Stimulated activated memory B cell treated with anti-CD40 and anti-IgM and Interleukin-4, amounts not matched to agents 10 μg/mL and 1 μg/mL and 100 μg/mL, for 72 hours (primary cell): ENCODE results near the gene TXNIP.

ENCODE experiments used
- ATAC-seq: fragments of 150-1000 bp; cut with Tn5 transposase; 2 replicates; pipeline ENCODE4 v1.10.0; 2021
- H3K27ac Mint-ChIP-seq: one replicate; pipeline ENCODE4 v1.8.0; 2022; ENCODE audit warnings: mild to moderate bottlenecking, mixed read lengths
- H3K27me3 Mint-ChIP-seq: one replicate; pipeline ENCODE4 v1.8.0; 2022; ENCODE audit warnings: mixed read lengths
- H3K36me3 Mint-ChIP-seq: one replicate; pipeline ENCODE4 v1.8.0; 2022; ENCODE audit warnings: mixed read lengths
- H3K4me1 Mint-ChIP-seq: one replicate; pipeline ENCODE4 v1.8.0; 2022; ENCODE audit warnings: mixed read lengths
- H3K4me3 Mint-ChIP-seq: one replicate; pipeline ENCODE4 v1.8.0; 2022; ENCODE audit warnings: mild to moderate bottlenecking, moderate library complexity, mixed read lengths
- H3K9me3 Mint-ChIP-seq: one replicate; pipeline ENCODE4 v1.8.0; 2022; ENCODE audit warnings: mixed read lengths

Gene TXNIP

DNA sequence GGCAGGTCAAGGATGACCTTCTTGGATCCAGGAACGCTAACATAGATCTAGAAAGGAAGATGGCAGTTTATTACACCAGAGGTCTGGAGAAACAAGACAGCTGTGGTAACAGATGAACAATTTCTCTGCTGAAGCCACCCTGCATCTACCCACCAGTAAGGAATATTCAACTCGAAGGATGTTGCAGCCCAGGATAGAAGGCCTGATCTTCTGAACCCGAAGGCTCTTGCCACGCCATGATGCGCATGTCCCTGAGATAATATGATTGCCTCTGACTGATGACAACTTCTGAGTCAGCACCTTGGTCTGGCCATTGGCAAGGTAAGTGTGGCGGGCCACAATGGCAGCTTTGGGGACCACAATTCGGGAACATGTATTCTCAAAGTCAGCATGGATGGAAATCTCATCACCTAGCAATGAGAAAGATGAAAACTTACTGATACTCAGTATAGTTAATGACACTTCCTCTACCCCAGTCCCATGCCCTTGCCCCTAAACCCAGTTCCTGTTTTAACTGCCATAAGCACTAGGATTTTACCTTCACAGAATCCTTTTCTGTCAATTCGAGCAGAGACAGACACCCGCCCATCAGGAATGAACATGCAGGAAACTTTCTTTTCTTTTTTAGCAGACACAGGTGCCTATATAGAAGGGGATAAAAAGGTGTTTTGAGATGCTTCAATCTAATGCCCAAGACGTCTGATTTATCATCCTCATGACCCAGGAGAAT lies 1.8 kb downstream of the TXNIP start:
- no peak for ATAC-seq

DNA sequence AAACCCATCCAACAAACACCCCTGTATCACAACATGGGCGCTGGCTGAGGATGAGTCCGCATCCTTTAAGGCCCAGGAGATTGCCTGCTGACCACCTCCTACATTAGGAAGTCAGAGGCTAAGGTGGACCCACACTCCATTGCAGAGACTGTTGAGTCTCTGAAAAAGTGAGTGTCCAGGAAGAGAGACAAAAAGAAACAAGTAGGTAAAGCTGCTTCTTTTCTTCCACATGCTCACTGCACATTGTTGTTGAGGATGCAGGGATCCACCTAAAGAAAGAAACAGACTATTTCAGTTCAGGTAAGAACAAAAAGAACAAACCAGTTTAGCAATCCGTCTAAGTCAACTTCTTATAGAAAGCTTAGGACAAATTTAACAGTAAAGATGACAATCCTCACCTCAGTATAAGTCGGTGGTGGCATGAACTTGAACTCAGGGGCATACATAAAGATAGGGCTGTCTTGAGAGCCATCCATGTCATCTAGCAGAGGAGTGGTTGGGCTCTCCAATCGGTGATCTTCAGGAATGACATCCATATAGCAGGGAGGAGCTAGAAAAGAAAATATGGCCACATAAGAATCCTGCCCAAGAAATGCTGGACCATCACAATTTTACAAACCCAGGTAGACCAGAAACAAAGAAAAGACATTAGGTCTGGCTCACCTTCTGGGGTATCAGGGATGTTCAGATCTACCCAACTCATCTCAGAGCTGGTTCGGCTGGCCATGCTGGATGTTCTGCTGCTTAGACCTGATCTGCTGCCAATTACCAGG lies 2.6 kb downstream of the TXNIP start:
- peaks cover 71% of the 10 kb centered on the region for H3K4me1 Mint-ChIP-seq
- H3K4me3 Mint-ChIP-seq = peak overlapping the region; percentile 90
- no peak for ATAC-seq
- H3K27ac Mint-ChIP-seq = peak overlapping the region; percentile 96
- no peaks in the 10 kb centered on the region for H3K9me3 Mint-ChIP-seq
- no peaks in the 10 kb centered on the region for H3K27me3 Mint-ChIP-seq
- peaks cover 35% of the 10 kb centered on the region for H3K36me3 Mint-ChIP-seq

More for the DNA sequence above, 1.8 kb downstream of the TXNIP start:
- no peaks in the 10 kb centered on the region for H3K27me3 Mint-ChIP-seq
- peaks cover 35% of the 10 kb centered on the region for H3K36me3 Mint-ChIP-seq
- H3K4me1 Mint-ChIP-seq = peaks cover 75% of the 10 kb centered on the region
- H3K27ac Mint-ChIP-seq = peak overlapping the region; percentile 96
- peak overlapping the region; percentile 90 for H3K4me3 Mint-ChIP-seq
- no peaks in the 10 kb centered on the region for H3K9me3 Mint-ChIP-seq

DNA sequence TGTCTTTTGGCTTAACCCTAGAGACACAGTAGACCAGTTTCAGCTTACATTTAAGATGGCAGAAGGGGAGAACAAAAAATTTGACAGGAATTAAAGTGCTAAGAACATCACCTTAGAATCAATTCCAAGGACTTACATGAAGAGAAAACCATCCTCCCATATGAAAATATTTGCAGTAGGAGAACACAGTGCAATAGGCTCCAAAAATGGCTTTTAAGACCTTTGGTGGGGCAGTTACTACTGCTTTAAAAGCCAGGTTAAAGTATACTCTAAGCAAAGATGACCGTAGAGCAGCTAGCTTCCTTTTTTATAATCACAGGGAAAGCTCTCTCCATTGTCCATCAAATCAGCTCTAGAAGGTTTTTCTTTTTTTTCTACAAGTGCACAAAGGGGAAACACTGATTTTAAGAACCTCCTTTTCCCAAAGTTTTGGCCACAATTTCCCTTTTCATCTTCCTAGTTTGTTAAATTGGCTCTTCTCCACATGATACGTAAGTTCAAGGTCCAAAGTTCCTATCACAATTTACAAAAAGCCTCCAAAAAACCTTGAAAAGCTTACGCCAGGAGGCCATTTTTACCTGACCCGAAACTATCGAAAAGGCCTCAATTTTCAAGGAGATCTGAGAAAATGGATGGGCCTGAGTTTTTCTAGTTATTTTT lies 3.3 kb downstream of the TXNIP start:
- peaks cover 35% of the 10 kb centered on the region for H3K36me3 Mint-ChIP-seq
- ATAC-seq = no peak

DNA sequence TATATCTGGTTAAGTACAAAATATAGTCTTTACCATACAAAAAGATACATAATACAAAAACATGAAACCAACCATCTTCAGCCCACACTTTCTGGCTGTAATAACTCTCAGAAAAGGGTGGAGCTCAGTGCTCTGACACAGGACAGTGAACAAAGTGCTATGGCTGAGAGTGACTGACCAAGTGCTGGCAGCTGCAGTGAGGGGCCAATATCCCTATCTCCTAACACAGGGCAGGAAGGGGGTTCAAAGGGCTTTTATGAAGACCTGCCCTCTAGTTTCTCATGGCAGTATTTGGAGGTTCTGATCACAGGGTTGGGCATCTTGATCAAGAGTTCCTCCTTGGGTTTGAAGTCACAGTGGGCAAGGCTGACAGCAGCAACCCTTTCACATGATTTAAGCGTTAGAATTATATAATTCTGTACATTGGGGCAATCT lies 3.9 kb downstream of the TXNIP start:
- peak overlapping the region; percentile 49 for H3K4me3 Mint-ChIP-seq
- H3K4me1 Mint-ChIP-seq = peaks cover 71% of the 10 kb centered on the region
- H3K36me3 Mint-ChIP-seq = peaks cover 35% of the 10 kb centered on the region
- no peaks in the 10 kb centered on the region for H3K27me3 Mint-ChIP-seq
- H3K27ac Mint-ChIP-seq = peak overlapping the region; percentile 67
- no peak for ATAC-seq
- H3K9me3 Mint-ChIP-seq = no peaks in the 10 kb centered on the region

More for the DNA sequence above, 3.3 kb downstream of the TXNIP start:
- H3K9me3 Mint-ChIP-seq = no peaks in the 10 kb centered on the region
- H3K27me3 Mint-ChIP-seq = no peaks in the 10 kb centered on the region
- H3K4me3 Mint-ChIP-seq = peak overlapping the region; percentile 90
- H3K4me1 Mint-ChIP-seq = peaks cover 71% of the 10 kb centered on the region
- peak overlapping the region; percentile 96 for H3K27ac Mint-ChIP-seq

DNA sequence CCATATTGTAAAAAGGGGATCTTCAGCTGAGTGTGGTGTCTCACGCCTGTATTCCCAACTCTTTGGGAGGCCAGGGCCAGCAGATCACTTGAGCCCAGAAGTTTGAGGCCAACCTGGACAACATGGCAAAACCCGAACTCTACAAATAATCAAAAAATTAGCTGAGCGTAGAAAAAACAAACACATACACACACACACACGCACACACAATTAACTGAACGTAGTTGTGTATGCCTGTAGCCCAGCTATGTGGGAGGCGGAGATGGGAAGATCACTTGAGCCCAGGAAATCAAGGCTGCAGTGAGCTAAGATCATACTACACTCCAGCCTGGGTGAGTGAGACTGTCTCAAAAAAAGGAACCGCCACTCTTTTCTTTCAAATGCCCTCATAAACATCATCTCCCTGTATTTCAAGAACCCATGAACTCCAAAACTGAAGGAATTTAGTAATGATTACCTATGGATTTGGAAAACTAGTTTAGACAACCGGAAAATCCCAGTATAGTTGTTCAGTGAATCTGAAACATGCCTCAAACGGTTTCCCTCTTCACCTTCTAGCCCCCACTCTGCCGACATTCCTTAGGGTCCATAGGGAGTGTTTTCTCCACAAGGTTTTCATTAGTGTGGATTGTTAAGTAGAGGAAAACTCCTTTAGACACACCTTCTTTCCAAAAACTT lies 4.5 kb downstream of the TXNIP start:
- Mint-ChIP-seq H3K27ac (peak overlapping the region; percentile 67), H3K27me3 (no peaks in the 10 kb centered on the region)

DNA sequence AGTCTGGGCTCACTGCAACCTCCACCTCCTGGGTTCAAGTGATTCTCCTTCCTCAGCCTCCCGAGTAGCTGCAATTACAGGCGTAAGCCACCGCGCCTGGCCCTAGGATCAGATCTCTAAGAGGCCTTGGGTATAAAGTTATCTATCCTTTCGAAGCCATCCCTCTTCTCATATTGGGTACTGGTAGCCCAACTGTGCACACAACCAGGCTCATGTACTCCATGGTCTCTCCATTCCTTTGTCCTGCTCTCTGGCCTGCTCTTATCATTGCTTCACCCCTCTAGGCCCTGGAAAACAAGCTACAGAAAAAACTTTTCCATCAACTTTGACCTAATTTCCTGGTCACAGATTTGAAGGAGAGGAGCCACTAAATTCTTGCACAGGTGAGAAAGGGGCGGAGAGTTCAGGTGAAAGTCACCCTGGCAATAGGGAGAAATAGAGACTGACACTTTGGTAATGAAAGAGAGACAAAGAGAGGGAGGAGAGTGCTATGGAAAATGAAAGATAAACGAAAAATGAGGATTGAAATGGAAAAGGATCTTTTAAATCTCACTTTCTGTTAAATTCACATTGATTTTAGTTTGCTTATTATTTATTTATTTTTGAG lies 6.0 kb downstream of the TXNIP start:
- Mint-ChIP-seq H3K27ac (peak overlapping the region; percentile 67), H3K4me1 (peaks cover 73% of the 10 kb centered on the region), H3K4me3 (no peak overlapping the region), H3K27me3 (no peaks in the 10 kb centered on the region), H3K36me3 (peaks cover 32% of the 10 kb centered on the region), H3K9me3 (no peaks in the 10 kb centered on the region)
- ATAC-seq = no peak

More for the DNA sequence above, 4.5 kb downstream of the TXNIP start:
- no peaks in the 10 kb centered on the region for H3K9me3 Mint-ChIP-seq
- no peak for ATAC-seq
- peaks cover 35% of the 10 kb centered on the region for H3K36me3 Mint-ChIP-seq
- peak overlapping the region; percentile 39 for H3K4me3 Mint-ChIP-seq
- H3K4me1 Mint-ChIP-seq = peaks cover 67% of the 10 kb centered on the region

DNA sequence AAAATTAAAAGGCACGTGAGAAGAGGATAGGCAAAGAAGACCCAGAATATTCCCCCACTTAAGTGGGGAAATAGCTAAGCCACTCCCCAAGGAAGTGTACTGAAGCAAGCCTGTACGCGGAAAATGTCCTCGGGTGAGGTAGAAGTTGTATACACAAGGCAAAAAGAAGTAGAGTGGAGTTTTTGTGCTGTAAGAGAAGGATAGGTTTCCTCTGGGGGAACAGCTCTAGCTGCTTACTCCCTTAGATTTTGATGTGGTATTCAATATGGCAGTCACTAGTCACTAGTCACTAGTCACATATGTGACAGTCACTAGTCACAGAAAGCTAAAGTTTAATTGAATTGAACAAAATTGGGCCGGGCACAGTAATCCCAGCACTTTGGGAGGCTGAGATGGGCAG lies 7.6 kb downstream of the TXNIP start:
- Mint-ChIP-seq H3K4me1 (peaks cover 61% of the 10 kb centered on the region), H3K27ac (no peak overlapping the region), H3K4me3 (no peak overlapping the region), H3K36me3 (peaks cover 16% of the 10 kb centered on the region), H3K27me3 (no peaks in the 10 kb centered on the region), H3K9me3 (no peaks in the 10 kb centered on the region)
- no peak for ATAC-seq

DNA sequence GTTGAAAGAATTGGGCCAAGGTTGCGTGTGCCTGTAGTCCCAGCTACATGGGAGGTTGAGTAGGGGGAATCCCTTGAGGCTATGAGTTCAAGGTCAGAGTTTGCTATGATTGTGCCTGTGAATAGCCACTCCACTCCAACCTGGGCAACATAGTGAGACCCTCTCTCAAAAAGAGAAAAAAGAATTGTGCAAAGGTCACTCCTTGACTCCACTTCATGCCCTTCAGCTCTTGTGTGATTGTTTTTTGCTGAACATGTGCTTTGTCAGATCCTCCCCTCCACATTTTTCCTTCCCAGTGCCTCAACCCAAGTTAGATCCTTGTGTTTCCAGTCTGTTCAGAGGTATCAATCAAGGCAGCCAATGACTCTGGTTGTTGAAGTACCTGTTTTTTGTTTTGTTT lies 8.5 kb downstream of the TXNIP start:
- Mint-ChIP-seq H3K9me3 (no peaks in the 10 kb centered on the region), H3K27me3 (no peaks in the 10 kb centered on the region), H3K27ac (no peak overlapping the region), H3K4me1 (peaks cover 53% of the 10 kb centered on the region), H3K36me3 (peaks cover 8% of the 10 kb centered on the region), H3K4me3 (no peak overlapping the region)
- no peak for ATAC-seq

DNA sequence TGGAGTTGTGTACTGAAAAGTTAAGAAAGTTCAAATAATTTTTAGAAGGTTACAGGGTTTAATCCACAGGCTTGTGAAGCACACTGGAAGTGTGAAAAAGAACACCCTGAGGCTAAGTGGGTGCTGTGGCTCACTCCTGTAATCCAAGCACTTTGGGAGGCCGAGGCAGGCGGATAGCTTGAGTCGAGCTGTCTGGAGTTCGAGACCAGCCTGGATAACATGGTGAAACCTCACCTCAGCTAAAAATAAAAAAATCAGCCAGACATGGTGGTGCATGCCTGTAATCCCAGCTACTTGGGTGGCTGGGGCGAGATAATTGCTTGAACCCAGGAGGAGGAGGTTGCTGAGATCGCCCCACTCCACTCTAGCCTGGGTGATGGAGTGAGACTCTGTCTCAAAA lies 9.8 kb downstream of the TXNIP start:
- H3K27me3 Mint-ChIP-seq = no peaks in the 10 kb centered on the region
- peaks cover 39% of the 10 kb centered on the region for H3K4me1 Mint-ChIP-seq
- H3K27ac Mint-ChIP-seq = no peak overlapping the region
- no peak for ATAC-seq
- no peaks in the 10 kb centered on the region for H3K36me3 Mint-ChIP-seq
- H3K9me3 Mint-ChIP-seq = no peaks in the 10 kb centered on the region
- no peak overlapping the region for H3K4me3 Mint-ChIP-seq

DNA sequence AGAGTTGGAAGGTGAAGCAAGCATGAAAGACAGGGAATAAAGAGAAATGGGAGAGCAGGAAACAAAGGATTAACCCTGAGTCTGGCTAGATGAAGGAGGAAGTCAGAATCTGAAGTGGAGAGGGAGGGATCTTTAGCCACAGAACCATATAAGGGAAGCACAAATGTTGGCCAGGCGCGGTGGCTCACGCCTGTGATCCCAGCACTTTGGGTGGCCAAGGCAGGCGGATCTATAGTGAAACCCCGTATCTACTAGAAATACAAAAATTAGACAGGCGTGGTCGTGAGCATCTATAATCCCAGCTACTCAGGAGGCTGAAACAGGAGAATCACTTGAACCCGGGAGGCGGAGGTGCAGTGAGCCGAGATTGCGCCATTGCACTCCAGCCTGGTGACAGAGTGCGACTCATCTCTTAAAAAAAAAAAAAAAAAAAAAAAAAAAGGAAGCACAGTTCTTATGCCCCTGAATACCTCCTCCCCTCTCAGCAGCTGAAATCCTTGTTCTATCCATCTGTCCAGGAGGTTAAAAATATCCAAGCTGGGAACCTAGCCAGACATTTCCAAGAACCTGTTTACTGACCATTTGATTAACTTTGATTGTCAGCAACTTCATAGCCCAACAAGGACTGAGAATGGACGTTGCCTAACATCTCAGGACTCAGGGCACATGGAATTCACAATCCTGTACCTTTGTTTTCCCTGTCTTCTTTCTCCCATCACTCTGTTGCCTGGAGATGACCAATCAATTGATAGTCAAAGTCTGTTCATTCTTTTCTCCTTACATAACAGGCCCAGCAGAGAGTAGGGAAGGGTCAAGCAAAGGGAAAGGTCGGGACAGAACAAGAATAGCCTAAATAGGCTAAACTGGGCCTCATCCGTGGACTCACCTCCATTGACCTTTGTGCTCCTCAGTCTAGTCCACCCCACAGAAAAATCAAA lies 10.6 kb downstream of the TXNIP start:
- no peak overlapping the region for H3K27ac Mint-ChIP-seq
- no peaks in the 10 kb centered on the region for H3K36me3 Mint-ChIP-seq
- H3K4me3 Mint-ChIP-seq = peak overlapping the region; percentile 5
- H3K4me1 Mint-ChIP-seq = peaks cover 32% of the 10 kb centered on the region
- ATAC-seq = no peak
- no peaks in the 10 kb centered on the region for H3K9me3 Mint-ChIP-seq
- H3K27me3 Mint-ChIP-seq = no peaks in the 10 kb centered on the region

DNA sequence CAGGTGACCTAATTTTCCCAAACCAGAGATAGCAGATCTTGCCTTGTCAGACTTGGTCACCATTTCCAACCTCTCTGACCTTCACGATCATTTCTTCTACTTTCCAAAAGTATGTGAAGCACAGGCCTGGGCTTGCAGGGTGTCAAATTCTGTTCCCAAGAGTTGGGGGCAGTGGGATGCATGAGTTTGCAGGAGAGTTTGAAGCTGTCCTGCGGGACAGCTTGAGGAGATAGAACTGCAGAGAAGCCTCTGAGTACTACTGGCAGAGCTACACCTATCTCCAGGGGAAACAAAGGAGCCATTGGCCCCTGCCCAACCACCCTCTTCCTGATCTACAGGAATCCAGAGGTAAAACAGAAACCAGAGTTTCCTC lies 11.3 kb downstream of the TXNIP start:
- ATAC-seq = no peak
- Mint-ChIP-seq H3K27ac (no peak overlapping the region), H3K4me1 (peaks cover 25% of the 10 kb centered on the region), H3K4me3 (peak overlapping the region; percentile 5), H3K27me3 (no peaks in the 10 kb centered on the region), H3K9me3 (no peaks in the 10 kb centered on the region), H3K36me3 (no peaks in the 10 kb centered on the region)

DNA sequence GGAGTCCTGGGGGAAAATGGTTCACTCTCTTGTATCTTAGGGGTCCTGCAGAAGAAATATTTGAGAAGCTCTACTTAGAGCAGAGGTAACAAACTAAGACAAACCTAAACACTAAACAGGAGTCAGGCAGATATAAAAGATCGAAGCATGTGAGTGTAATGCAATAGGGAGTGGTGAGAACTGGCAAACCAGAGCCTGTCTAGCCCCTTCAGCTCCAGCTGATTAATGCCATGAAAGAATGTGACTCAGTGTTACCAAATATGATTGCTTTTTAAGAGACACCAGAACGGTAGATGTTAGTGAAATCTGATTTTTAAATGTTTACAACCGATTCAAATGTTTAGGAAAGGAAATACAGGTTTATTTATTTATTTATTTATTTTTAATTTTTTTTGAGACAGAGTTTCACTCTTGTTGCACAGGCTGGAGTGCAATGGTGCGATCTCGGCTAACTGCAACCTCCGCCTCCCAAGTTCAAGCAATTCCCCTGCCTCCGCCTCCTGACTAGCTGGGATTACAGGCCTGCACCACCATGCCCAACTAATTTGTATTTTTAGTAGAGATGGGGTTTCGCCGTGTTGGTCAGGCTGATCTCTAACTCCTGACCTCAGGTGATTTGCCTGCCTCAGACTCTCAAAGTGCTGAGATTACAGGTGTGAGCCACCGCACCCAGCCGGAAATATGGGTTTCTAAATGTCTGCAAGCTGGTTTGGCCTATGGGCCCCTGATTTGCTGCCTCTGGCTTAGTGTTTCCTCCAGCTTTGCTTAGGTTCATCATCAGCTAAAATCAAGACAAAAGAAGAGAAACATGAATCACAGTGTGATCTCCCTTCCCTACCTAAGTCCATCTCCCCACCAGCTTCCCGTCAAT lies 12.2 kb downstream of the TXNIP start:
- Mint-ChIP-seq H3K27ac (no peak overlapping the region), H3K27me3 (no peaks in the 10 kb centered on the region), H3K4me1 (peaks cover 24% of the 10 kb centered on the region), H3K4me3 (peak overlapping the region; percentile 28), H3K36me3 (no peaks in the 10 kb centered on the region), H3K9me3 (no peaks in the 10 kb centered on the region)
- peak; percentile 34 for ATAC-seq

DNA sequence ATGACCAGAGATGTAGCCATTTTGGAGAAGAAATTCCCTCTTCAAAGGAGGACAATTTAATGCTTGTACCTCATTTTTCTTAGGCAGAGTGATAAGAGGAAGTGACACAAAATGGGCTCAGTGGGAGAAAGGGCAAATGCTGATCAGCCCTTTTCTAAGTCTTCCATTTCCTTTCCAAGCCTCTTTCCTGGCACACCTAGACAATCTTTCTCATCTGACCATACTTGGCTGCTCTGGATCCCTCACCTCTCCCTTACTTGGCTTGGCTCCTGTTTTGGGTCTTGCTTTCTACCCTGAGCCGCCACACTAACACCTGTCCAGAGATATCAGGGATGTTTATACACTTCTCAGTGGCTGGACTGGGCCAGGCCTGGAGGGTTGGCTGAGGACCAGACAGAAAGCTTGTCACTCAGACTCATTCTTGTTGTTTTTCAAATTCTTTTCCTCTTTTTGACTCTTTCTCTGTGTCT lies 13.1 kb downstream of the TXNIP start:
- Mint-ChIP-seq H3K4me1 (peaks cover 17% of the 10 kb centered on the region), H3K27me3 (no peaks in the 10 kb centered on the region), H3K9me3 (no peaks in the 10 kb centered on the region), H3K4me3 (no peak overlapping the region), H3K36me3 (no peaks in the 10 kb centered on the region), H3K27ac (no peak overlapping the region)
- no peak for ATAC-seq
